NCI-H1105 treated with DMSO at 0.1 percent for 48 hours (cell line): ENCODE results near the gene CDH23.

Experiments
- DNase-seq: peaks from one replicate; lab custom pipeline; 2025; lab: John Stamatoyannopoulos, UW

The CDH23 gene

GRCh38 chr10:71517298-71518169 lies 120.8 kb downstream of the CDH23 start:
- no peak for DNase-seq

- no peak for DNase-seq
Observed at GRCh38 chr10:71520042-71520441, 123.3 kb downstream of the CDH23 start.

- DNase-seq, result no peak
Observed at GRCh38 chr10:71521504-71522441, 125.1 kb downstream of the CDH23 start.

GRCh38 chr10:71522442-71523144 lies 125.9 kb downstream of the CDH23 start:
- DNase-seq, result no peak

- no peak for DNase-seq
Observed at GRCh38 chr10:71523756-71524155, 127.0 kb downstream of the CDH23 start.

- DNase-seq, result no peak
Observed at GRCh38 chr10:71525092-71525491, 128.4 kb downstream of the CDH23 start.

- no peak for DNase-seq
Observed at GRCh38 chr10:71525721-71526120, 129.0 kb downstream of the CDH23 start.

- no peak for DNase-seq
Observed at GRCh38 chr10:71526653-71527052, 129.9 kb downstream of the CDH23 start.

GRCh38 chr10:71527135-71527534 lies 130.4 kb downstream of the CDH23 start:
- no peak for DNase-seq

GRCh38 chr10:71528371-71529206 lies 131.9 kb downstream of the CDH23 start:
- no peak for DNase-seq

GRCh38 chr10:71529207-71529827 lies 132.6 kb downstream of the CDH23 start:
- no peak for DNase-seq

- DNase-seq, result no peak
Observed at GRCh38 chr10:71530781-71531180, 134.1 kb downstream of the CDH23 start.

GRCh38 chr10:71531485-71532446 lies 135.0 kb downstream of the CDH23 start:
- DNase-seq, result no peak

GRCh38 chr10:71532878-71533277 lies 136.2 kb downstream of the CDH23 start:
- no peak for DNase-seq

GRCh38 chr10:71533936-71534335 lies 137.2 kb downstream of the CDH23 start:
- no peak for DNase-seq

GRCh38 chr10:71534568-71535194 lies 138.0 kb downstream of the CDH23 start:
- no peak for DNase-seq

GRCh38 chr10:71536332-71536731 lies 139.6 kb downstream of the CDH23 start:
- DNase-seq, result no peak

- DNase-seq, result no peak
Observed at GRCh38 chr10:71537125-71537524, 140.4 kb downstream of the CDH23 start.

GRCh38 chr10:71537681-71538080 lies 141.0 kb downstream of the CDH23 start:
- DNase-seq, result no peak
